Lung (tissue), 12 donors: Measurements from ENCODE around the gene SFXN1. TPM values are rescaled to one million over a fixed set of nuclear protein-coding genes. Genes with fewer than 3 reads are reported as not detected.
"Not testable (repeated sequence)": the region's sequence is repeated elsewhere in the genome, so short reads cannot be mapped to it uniquely, and the experiment has no call there.

Experiments
- ATAC-seq: fragments of 200-7000 bp; cut with Tn5 transposase; one replicate; pipeline ENCODE4 v1.9.1; 2020; ENCODE audit warnings: moderate number of reproducible peaks; ENCODE audit not compliant: insufficient read depth, low FRiP score
- DNase-seq, 3 donors: peaks; one replicate each; pipeline ENCODE4 v3.0.0-alpha.2; 2013 to 2017
- H3K27ac ChIP-seq, 2 donors: one replicate each; pipeline ENCODE4 v1.5.1; 2013; ENCODE audit warnings: mild to moderate bottlenecking in 2 of 2, moderate library complexity in 2 of 2, control low read depth in 1 of 2, inconsistent platforms in 1 of 2, low read depth in 1 of 2, low read length in 1 of 2
- H3K27me3 ChIP-seq, 3 donors: one replicate each; pipeline ENCODE4 v1.5.1; 2013; ENCODE audit warnings: low read length in 2 of 3; ENCODE audit not compliant: control insufficient read depth in 3 of 3, insufficient read depth in 3 of 3
- H3K36me3 ChIP-seq, 4 donors: one replicate each; pipeline ENCODE4 v1.5.1; 2013; ENCODE audit warnings: low read length in 4 of 4, mild to moderate bottlenecking in 1 of 4, moderate library complexity in 1 of 4; ENCODE audit not compliant: control insufficient read depth in 4 of 4, insufficient read depth in 4 of 4
- H3K4me1 ChIP-seq, 5 donors: one replicate each; pipeline ENCODE4 v1.5.1; 2013; ENCODE audit warnings: low read length in 5 of 5, mild to moderate bottlenecking in 2 of 5, moderate library complexity in 1 of 5; ENCODE audit not compliant: control insufficient read depth in 5 of 5, insufficient read depth in 5 of 5
- H3K4me3 ChIP-seq: one replicate; pipeline ENCODE4 v1.5.1; 2013; ENCODE audit warnings: mild to moderate bottlenecking, control low read depth, moderate library complexity
- H3K9ac ChIP-seq, 2 donors: one replicate each; pipeline ENCODE4 v1.5.1; 2013; ENCODE audit warnings: low read length in 2 of 2, control low read depth in 1 of 2; ENCODE audit not compliant: insufficient read depth in 1 of 2
- H3K9me3 ChIP-seq, 4 donors: one replicate each; pipeline ENCODE4 v1.5.1; 2013; ENCODE audit warnings: low read length in 3 of 4, mild to moderate bottlenecking in 1 of 4, moderate library complexity in 1 of 4; ENCODE audit not compliant: control insufficient read depth in 4 of 4, insufficient read depth in 3 of 4
- WGBS, 2 donors: extraction: QIAGEN DNeasy Blood & Tissue Kit; methylation state at CpG; one replicate each; pipeline ENCODE4 v1.1.7; 2013; 5-methylcytosine and 5-hydroxymethylcytosine counted together
- polyA plus RNA-seq, 2 donors: library from polyadenylated mRNA; stranded (reverse); fragments of 200-250 nt; gene quantifications; one replicate each; pipeline ENCODE4 v1.2.1, GENCODE V29; 2013
- total RNA-seq, 2 donors: library from RNA; depleted of rRNA in 1 of 2; stranded (reverse); fragments of >200 nt in 1 of 2; gene quantifications; one replicate each; pipeline ENCODE4 v1.2.1, GENCODE V29; 2014 to 2021
- TF ChIP-seq, protein P1 (sequence below): IDR thresholded peaks from 2 replicates; pipeline ENCODE4 v1.5.1; 2012; ENCODE audit warnings: mild to moderate bottlenecking; ENCODE audit errors: control extremely low read depth, extremely low read depth
- donor health status: control.
- donor health status: control.
- donor health status: Bipolar disorder and iron deficiency.
- donor health status: healthy.
- donor health status: DM: yes; HTN: yes; CAD: no.

The SFXN1 gene
- total and polyA plus RNA-seq, 4 donors, result 5.7 to 42.2 (median 19.0) TPM

DNA sequence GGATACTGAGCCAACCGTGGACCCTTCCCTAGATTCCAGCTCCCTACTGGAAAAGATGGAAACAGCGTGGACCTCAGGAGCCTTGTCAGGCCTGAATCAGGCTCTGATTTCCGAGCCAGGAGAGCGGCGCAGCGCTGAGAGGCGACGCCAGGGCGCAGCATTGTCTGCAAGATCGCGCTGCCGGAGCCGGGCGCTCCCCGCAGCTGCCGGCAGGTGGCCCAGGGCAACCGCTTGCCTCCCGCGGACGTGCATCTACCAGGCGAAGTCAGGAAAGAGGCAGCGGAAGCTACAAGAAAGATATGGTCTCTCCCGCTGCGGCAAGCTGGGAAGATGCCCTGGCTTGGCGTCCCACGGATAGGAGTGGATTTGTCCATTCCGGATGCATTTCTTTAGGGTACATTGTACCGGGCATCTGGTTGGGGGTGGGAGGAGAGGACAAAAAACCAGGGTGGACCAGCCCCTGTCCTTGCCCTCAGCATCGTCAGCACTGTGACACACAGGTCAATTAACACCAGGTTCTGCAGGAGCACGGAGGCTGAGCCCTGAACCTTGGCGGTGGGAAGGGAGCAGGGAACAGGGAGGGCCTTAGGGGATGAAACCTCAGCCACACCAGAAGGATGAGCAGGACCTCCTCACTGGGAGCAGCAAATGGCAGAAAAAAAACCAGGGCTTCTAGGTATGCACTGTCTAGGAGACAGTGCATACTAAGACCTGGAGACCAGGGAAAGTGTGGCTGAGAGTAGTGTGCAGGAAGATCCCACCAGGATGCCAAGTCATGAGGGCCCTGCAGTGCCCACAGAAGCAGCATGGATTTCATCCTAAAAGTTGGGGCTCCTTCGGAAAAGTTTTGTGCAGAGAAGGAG, 55.9 kb downstream of the SFXN1 start:
- peaks cover 0 to 4% (median 0%) of the 10 kb centered on the region in 4 donors for H3K36me3 ChIP-seq
- H3K27ac ChIP-seq, result no peak overlapping the region
- H3K9ac ChIP-seq, result no peak overlapping the region
- no peaks in the 10 kb centered on the region for H3K27me3 ChIP-seq
- WGBS, 2 donors, result 6% methylated on average over 32 of the region's 32 CpGs
- H3K4me3 ChIP-seq, result no peak overlapping the region
- H3K4me1 ChIP-seq, result no peaks in the 10 kb centered on the region
- ATAC-seq (peak; percentile 87), DNase-seq (peak; percentile 75 to 87 (median 84))
- TF ChIP-seq, protein P1, sequence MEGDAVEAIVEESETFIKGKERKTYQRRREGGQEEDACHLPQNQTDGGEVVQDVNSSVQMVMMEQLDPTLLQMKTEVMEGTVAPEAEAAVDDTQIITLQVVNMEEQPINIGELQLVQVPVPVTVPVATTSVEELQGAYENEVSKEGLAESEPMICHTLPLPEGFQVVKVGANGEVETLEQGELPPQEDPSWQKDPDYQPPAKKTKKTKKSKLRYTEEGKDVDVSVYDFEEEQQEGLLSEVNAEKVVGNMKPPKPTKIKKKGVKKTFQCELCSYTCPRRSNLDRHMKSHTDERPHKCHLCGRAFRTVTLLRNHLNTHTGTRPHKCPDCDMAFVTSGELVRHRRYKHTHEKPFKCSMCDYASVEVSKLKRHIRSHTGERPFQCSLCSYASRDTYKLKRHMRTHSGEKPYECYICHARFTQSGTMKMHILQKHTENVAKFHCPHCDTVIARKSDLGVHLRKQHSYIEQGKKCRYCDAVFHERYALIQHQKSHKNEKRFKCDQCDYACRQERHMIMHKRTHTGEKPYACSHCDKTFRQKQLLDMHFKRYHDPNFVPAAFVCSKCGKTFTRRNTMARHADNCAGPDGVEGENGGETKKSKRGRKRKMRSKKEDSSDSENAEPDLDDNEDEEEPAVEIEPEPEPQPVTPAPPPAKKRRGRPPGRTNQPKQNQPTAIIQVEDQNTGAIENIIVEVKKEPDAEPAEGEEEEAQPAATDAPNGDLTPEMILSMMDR, result peak; percentile 99
- no peaks in the 10 kb centered on the region for H3K9me3 ChIP-seq

DNA sequence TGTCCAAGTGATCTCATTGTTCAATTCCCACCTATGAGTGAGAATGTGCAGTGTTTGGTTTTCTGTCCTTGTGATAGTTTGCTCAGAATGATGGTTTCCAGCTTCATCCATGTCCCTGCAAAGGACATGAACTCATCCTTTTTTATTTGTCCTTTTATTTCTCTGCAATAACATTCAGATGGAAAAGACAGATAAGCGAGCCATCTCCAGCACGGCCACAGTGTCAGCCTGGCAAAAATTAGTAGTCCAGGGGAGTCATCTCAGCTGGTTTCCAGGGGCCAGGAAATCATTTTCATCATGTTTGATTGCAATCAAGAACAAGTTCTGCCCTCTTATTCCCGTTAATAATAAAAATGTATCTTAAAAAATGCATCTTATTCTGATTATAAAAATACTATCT, 57.0 kb downstream of the SFXN1 start:
- not testable (repeated sequence) for ATAC-seq, H3K9me3 ChIP-seq, H3K27ac ChIP-seq, H3K4me3 ChIP-seq, DNase-seq, H3K36me3 ChIP-seq, H3K4me1 ChIP-seq, H3K9ac ChIP-seq, H3K27me3 ChIP-seq
- 77 to 84% methylated on average over 3 of the region's 3 CpGs for WGBS, 2 donors

DNA sequence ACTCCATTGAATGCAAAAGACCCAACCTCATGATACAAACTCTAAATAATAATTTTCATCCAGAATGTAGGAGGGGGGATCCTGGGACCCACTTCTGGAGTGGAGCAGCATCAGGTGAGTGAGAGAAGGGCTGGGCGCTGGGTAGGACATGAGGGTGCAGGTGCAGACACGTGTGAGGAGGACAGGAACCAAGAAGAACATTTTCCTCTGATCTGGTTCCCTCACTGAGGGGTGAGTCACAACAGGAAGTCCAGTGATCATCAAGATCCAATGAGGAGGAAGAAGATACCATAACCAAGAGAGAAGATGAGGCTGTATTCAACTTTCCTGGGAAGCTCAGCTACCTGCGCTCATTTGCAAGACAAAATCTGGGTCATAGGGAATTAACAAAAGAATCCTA, 57.4 kb downstream of the SFXN1 start:
- Histone ChIP-seq H3K9ac (no peak overlapping the region), H3K27ac (no peak overlapping the region), H3K4me1 (no peaks in the 10 kb centered on the region), H3K4me3 (no peak overlapping the region), H3K27me3 (no peaks in the 10 kb centered on the region), H3K36me3 (no peaks in the 10 kb centered on the region), H3K9me3 (no peaks in the 10 kb centered on the region)
- ATAC-seq (no peak), DNase-seq (no peak)
- WGBS, 2 donors, result 63 to 68% methylated on average over 3 of the region's 3 CpGs
- TF ChIP-seq, protein P1, result no peak

DNA sequence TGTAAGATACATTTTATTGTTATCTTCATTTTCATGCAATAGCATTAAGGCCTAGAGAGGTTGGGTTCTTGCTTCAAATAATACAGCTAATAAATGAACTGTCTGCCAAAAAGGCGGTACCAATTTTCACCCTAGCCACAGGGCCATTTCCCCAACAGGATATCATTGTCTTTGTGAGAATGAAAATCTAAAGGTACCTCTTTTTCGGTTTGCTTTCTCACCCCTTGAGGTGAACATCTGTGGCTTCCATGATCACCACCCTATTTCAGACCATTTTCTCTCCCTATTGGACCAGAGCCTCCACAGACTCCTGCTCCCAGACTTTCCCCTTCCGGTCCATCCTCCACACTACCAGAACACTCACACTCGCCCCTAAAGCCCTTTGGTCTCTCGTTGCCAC, 60.2 kb downstream of the SFXN1 start:
- ATAC-seq, result no peak
- Histone ChIP-seq H3K4me1 (no peaks in the 10 kb centered on the region), H3K27me3 (no peaks in the 10 kb centered on the region), H3K9me3 (no peaks in the 10 kb centered on the region), H3K4me3 (no peak overlapping the region), H3K27ac (no peak overlapping the region), H3K9ac (no peak overlapping the region), H3K36me3 (no peaks in the 10 kb centered on the region)
- TF ChIP-seq, protein P1, result no peak
- no peak for DNase-seq
- WGBS, 2 donors, result 84 to 90% methylated on average over 5 of the region's 5 CpGs
